GM13976 (cell line): ENCODE results near the gene CADPS.

Experiments used
- DNase-seq: peaks from one replicate; pipeline ENCODE4 v3.0.0; 2012; ENCODE audit warnings: low spot score
- in situ Hi-C: fragments of 300-500 bp; cut with MboI; formaldehyde crosslinking; loops from one replicate; pipeline ENCODE4 v1.12.0; 2022; ENCODE audit warnings: low sequenced_read_pairs, mixed read lengths, inconsistent platforms; ENCODE audit not compliant: unreplicated experiment
- TF ChIP-seq, protein P1 (sequence below): IDR thresholded peaks from 2 replicates; pipeline ENCODE4 v1.5.1; 2012; ENCODE audit warnings: borderline replicate concordance, mild to moderate bottlenecking; ENCODE audit not compliant: insufficient read depth; ENCODE audit errors: extremely low read depth, missing control alignments, control extremely low read depth

Gene CADPS

DNA sequence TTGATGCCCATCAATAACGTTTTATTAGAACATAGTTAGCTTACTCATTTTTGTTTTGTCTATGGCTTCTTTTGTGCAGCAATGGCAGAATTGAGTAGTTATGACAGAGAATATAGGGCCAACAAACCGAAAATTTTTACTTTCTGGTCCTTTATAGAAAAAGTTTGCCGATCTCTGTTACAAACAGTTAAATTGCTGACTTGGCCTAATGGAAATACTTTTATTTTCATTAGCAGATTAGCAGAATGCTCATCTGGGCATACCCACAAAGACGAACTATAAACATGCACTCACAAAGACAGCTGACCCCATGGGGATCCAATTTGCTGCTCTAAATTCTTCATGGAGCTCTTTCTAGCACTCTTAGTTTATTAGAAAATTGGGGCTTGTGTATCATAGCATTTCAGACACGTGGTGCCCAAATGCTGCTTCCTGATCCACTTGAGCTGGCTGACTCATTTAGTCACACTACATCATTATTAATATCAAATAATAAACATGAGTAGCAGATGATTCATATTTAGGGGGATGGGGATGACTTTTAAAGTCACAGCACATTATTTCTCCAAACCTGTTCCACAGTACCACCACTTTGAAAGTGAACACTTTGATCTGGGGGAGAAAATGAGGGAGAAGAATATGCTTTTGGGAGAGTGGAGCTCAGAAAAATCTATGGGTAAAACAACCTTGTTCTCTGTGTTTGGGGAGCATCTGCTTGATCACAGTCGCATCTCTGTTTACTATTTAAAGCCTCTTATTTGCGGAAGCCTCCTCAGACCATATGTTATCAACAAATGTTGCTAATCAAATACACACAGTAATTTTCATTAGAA lies 273.8 kb downstream of the CADPS start:
- DNase-seq = no peak
- in situ Hi-C loops = no loop called here
- TF ChIP-seq, protein P1, sequence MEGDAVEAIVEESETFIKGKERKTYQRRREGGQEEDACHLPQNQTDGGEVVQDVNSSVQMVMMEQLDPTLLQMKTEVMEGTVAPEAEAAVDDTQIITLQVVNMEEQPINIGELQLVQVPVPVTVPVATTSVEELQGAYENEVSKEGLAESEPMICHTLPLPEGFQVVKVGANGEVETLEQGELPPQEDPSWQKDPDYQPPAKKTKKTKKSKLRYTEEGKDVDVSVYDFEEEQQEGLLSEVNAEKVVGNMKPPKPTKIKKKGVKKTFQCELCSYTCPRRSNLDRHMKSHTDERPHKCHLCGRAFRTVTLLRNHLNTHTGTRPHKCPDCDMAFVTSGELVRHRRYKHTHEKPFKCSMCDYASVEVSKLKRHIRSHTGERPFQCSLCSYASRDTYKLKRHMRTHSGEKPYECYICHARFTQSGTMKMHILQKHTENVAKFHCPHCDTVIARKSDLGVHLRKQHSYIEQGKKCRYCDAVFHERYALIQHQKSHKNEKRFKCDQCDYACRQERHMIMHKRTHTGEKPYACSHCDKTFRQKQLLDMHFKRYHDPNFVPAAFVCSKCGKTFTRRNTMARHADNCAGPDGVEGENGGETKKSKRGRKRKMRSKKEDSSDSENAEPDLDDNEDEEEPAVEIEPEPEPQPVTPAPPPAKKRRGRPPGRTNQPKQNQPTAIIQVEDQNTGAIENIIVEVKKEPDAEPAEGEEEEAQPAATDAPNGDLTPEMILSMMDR = no peak

DNA sequence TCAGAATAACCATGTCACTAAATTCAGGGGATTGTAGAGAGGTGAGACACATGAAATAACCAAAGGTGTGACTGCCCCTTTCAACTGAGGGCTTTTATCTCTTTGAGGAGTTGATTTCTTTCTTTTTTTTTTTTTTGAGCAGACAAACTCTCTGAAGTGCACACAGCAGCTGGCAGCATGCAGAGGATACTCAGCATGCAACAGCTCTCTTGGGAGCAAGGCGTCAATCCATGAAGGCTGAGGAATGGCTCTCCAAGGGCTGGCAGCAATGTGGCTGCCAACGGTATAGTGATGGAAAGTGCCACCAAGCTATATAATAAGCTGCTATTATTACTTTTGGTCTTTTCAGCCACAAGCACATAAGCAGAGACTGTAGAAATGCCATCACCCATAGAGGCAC lies 275.2 kb downstream of the CADPS start:
- TF ChIP-seq, protein P1 = no peak
- in situ Hi-C loops = no loop called here
- DNase-seq = no peak

DNA sequence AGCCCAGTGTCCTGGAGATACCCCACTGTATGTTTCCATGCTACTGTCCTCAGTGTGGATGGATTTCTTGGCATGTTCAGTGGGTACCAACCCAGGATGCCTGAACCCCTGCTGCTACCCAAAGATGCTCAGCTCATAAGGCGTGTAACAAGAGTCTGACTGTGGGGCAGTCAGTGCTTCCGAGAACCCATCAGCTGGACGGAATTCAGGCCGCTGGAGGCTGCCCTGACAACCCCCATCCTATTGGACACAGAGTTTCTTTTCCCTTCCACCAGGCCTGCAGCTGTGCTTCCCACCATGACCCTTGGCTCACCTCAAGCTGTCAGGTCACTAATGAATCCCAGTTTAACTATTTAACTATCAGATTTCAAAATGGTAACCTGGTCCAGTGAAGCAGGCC lies 277.7 kb downstream of the CADPS start:
- in situ Hi-C loops = no loop called here
- DNase-seq = no peak
- TF ChIP-seq, protein P1 = no peak

DNA sequence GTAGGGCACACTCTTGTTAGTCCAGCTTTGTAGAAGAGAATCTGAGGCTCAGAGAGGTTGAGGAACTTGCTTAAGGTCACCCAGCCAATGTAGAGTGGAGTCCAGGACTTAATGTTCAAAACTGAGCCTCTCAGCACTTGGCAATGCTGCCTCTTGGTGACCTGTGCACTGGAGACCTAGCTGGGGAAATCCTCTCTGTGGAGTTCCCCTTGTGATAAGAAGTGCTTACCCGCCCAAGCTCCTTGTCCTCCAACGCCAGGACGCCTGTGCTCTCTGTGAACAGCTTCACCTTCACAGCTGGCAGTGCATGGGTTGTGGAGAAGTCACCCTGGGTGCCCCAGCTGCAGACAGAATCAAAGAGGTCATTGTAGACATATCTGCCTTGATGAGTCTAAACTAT lies 282.8 kb downstream of the CADPS start:
- TF ChIP-seq, protein P1 = no peak
- no peak for DNase-seq
- in situ Hi-C loops = no loop called here

DNA sequence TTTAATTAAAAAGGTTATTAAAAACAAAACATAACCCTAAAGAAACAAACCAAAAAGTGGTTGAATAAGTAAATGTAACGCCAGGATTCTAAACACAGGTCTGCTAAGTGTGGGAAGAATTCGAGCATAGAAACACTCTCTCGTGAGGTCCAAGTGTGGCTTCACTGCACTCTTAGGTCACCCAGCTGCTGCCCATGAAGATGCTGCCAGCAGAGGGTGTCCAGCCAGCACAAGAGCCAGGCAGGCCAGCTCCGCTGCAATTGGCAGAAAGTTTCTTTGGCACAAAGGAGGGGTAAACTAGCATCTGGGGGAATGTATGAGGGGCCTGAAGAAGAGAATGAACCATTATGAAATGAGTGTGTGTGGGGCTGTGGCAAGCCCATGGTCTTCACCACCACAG lies 286.1 kb downstream of the CADPS start:
- no peak for DNase-seq
- in situ Hi-C loops = no loop called here

DNA sequence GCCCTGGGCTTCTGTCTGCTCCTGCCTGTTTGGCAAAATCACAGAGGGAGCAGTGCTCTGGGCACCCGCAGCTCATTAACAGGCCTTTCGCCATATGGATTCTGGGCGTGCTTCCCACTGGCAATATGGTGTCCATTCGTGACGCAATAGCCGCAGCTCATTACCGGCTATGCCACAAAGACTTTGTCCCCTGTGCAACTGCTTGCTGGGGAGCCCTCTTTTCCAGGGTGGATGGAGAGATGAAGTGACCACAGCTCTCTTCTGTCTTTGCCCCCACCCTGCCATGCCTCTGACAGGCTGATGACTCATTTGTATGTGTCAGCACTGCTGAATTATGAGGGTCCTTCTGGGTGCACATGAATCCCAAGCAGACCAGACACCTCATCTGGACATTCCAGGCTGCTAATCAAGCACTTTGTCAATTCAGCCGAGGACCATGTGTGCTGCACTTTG lies 287.6 kb downstream of the CADPS start:
- in situ Hi-C loops = no loop called here
- no peak for DNase-seq
- TF ChIP-seq, protein P1 = no peak

More for the DNA sequence above, 286.1 kb downstream of the CADPS start:
- TF ChIP-seq, protein P1 = no peak
